HCT116 (cell line): ENCODE results near the gene CLSTN1. TPM values are rescaled to one million over a fixed set of nuclear protein-coding genes. Genes with fewer than 3 reads are reported as not detected.

Source experiments
- ATAC-seq: fragments of 200-7000 bp; cut with Tn5 transposase; 2 replicates; pipeline ENCODE4 v1.9.1; 2020; ENCODE audit warnings: mild to moderate bottlenecking, moderate library complexity
- BruUV-seq: library from RNA; stranded (reverse); fragments of 400-500 nt; replicated peaks from 2 replicates; lab custom pipeline; 2021; lab: Mats Ljungman, UMichigan
- CTCF ChIA-PET: fragments of 300-600 bp; sonication (Branson Sonifier 250); formaldehyde crosslinking; loops from one replicate; lab custom pipeline; 2021; ENCODE audit warnings: antibody characterized with exemption; lab: Charles Lee
- POLR2A ChIA-PET: fragments of 300-600, 350-600 bp; sonication (Branson Sonifier 250); formaldehyde crosslinking; loops from one replicate; lab custom pipeline; 2021; ENCODE audit warnings: antibody characterized with exemption; lab: Charles Lee
- RAD21 ChIA-PET, 2 experiments: fragments of 300-600 bp; sonication (Branson Sonifier 250); formaldehyde crosslinking; loops; one replicate each; lab custom pipeline; 2023; ENCODE audit warnings: low total read pairs in 2 of 2; ENCODE audit not compliant: uncharacterized antibody in 2 of 2, unreplicated experiment in 2 of 2, low non-redundant PET in 1 of 2; lab: Charles Lee
- DNase-seq: peaks from one replicate; pipeline ENCODE4 v3.0.0-alpha.2; 2010; ENCODE audit warnings: low read depth, low spot score
- H2AFZ ChIP-seq: fragments of 200-600 bp; shearing (Covaris generic), sonication (generic); 2 replicates; pipeline ENCODE4 v1.6.1; 2017; ENCODE audit warnings: low read depth, mixed run types, mixed read lengths, antibody characterized with exemption, low read length; ENCODE audit not compliant: poor library complexity, severe bottlenecking
- H3K27ac ChIP-seq: 2 replicates; pipeline ENCODE4 v1.5.1; 2012; ENCODE audit warnings: low read depth, low read length
- H3K27me3 ChIP-seq: fragments of 200-600 bp; sonication (generic); 2 replicates; pipeline ENCODE4 v1.6.1; 2016; ENCODE audit warnings: mixed run types, low read length, mixed read lengths; ENCODE audit not compliant: insufficient read depth
- H3K36me3 ChIP-seq, 2 experiments: fragments of 200-500 bp in 1 of 2; fragments of 200-600 bp in 1 of 2; sonication (Bioruptor generic) in 1 of 2; sonication (generic) in 1 of 2; 2 replicates each; pipeline versions ENCODE4 v1.5.1 to v1.6.1; 2014 to 2016; ENCODE audit warnings: low read length in 2 of 2, inconsistent platforms in 1 of 2, mixed read lengths in 1 of 2, mixed run types in 1 of 2; ENCODE audit not compliant: insufficient read depth in 2 of 2, control insufficient read depth in 1 of 2
- H3K4me1 ChIP-seq, 2 experiments: fragments of 200-600 bp in 1 of 2; sonication (generic) in 1 of 2; 2 replicates each; pipeline versions ENCODE4 v1.5.1 to v1.6.1; 2012 to 2017; ENCODE audit warnings: low read length in 2 of 2, inconsistent platforms in 1 of 2, mild to moderate bottlenecking in 1 of 2, mixed read lengths in 1 of 2, mixed run types in 1 of 2, moderate library complexity in 1 of 2; ENCODE audit not compliant: insufficient read depth in 2 of 2, control insufficient read depth in 1 of 2
- H3K4me2 ChIP-seq: fragments of 200-600 bp; sonication (generic); 2 replicates; pipeline ENCODE4 v1.6.1; 2017; ENCODE audit warnings: mixed run types, low read length, mixed read lengths
- H3K4me3 ChIP-seq, 2 experiments: fragments of 200-600 bp in 1 of 2; sonication (generic) in 1 of 2; replicated peaks in 1 of 2; 2 replicates each; pipeline ENCODE4 v1.5.1; 2011 to 2016; ENCODE audit warnings: low read length in 2 of 2, control low read depth in 1 of 2, low read depth in 1 of 2, mild to moderate bottlenecking in 1 of 2, mixed read lengths in 1 of 2, mixed run types in 1 of 2
- H3K79me2 ChIP-seq: fragments of 200-600 bp; sonication (generic); 2 replicates; pipeline ENCODE4 v1.6.1; 2017; ENCODE audit warnings: mild to moderate bottlenecking, mixed run types, low read length, moderate library complexity, mixed read lengths; ENCODE audit not compliant: insufficient read depth
- H3K9ac ChIP-seq: fragments of 200-600 bp; sonication (generic); 2 replicates; pipeline ENCODE4 v1.6.1; 2016; ENCODE audit warnings: low read length, mixed read lengths
- H3K9me2 ChIP-seq: fragments of 200-600 bp; sonication (generic), shearing (Covaris generic); 2 replicates; pipeline ENCODE4 v1.6.1; 2017; ENCODE audit warnings: mixed run types, mild to moderate bottlenecking, moderate library complexity; ENCODE audit not compliant: insufficient read depth
- H3K9me3 ChIP-seq, 2 experiments: fragments of 200-500 bp in 1 of 2; fragments of 200-600 bp in 1 of 2; sonication (Bioruptor generic) in 1 of 2; sonication (generic) in 1 of 2; 2 replicates each; pipeline ENCODE4 v1.6.1; 2014 to 2017; ENCODE audit warnings: low read length in 2 of 2, mixed read lengths in 2 of 2, inconsistent platforms in 1 of 2, low read depth in 1 of 2, mild to moderate bottlenecking in 1 of 2, mixed run types in 1 of 2, moderate library complexity in 1 of 2; ENCODE audit not compliant: control insufficient read depth in 1 of 2, insufficient read depth in 1 of 2
- H4K20me1 ChIP-seq: fragments of 200-600 bp; sonication (generic), shearing (Covaris generic); 2 replicates; pipeline ENCODE4 v1.6.1; 2017; ENCODE audit warnings: mixed run types, mild to moderate bottlenecking, moderate library complexity; ENCODE audit not compliant: insufficient read depth
- EGR1 ChIP-seq: IDR thresholded peaks from 2 replicates; pipeline ENCODE4 v1.6.1; 2012; ENCODE audit warnings: low read depth
- EZH2 ChIP-seq: fragments of 200-600 bp; sonication (generic); IDR thresholded peaks from 2 replicates; pipeline ENCODE4 v1.6.1; 2017; ENCODE audit warnings: antibody characterized with exemption, mixed run types
- EZH2phosphoT487 ChIP-seq: fragments of 200-600 bp; IDR thresholded peaks from 2 replicates; pipeline ENCODE4 v1.6.1; 2018; ENCODE audit warnings: antibody characterized with exemption, borderline replicate concordance
- FOSL1 ChIP-seq: IDR thresholded peaks from 2 replicates; pipeline ENCODE4 v1.6.1; 2012; ENCODE audit warnings: low read depth
- POLR2A ChIP-seq: IDR thresholded peaks from 2 replicates; pipeline ENCODE4 v1.7.0; 2011; ENCODE audit warnings: borderline replicate concordance; ENCODE audit not compliant: insufficient read depth, insufficient read length; ENCODE audit errors: extremely low read depth
- POLR2AphosphoS5 ChIP-seq: IDR thresholded peaks from 2 replicates; pipeline ENCODE4 v1.6.1; 2011; ENCODE audit warnings: mild to moderate bottlenecking, low read depth, low read length, moderate library complexity
- RAD21 ChIP-seq: IDR thresholded peaks from 2 replicates; pipeline ENCODE4 v1.6.1; 2012; ENCODE audit warnings: low read depth, mild to moderate bottlenecking
- SIN3A ChIP-seq: IDR thresholded peaks from 2 replicates; pipeline ENCODE4 v1.6.1; 2012; ENCODE audit warnings: low read depth
- SRF ChIP-seq: IDR thresholded peaks from 2 replicates; pipeline ENCODE4 v1.6.1; 2012; ENCODE audit warnings: low read depth
- YY1 ChIP-seq: IDR thresholded peaks from 2 replicates; pipeline ENCODE4 v1.6.1; 2011; ENCODE audit warnings: low read length, low read depth, moderate library complexity, mild to moderate bottlenecking; ENCODE audit not compliant: insufficient replicate concordance; ENCODE audit errors: extremely low read depth
- ZFX ChIP-seq: fragments of 450-650 bp; IDR thresholded peaks from 2 replicates; pipeline ENCODE4 v1.6.1; 2017
- ZNF274 ChIP-seq: fragments of 200-500 bp; sonication (Bioruptor generic); IDR thresholded peaks from 2 replicates; pipeline ENCODE4 v1.6.1; 2014; ENCODE audit warnings: mild to moderate bottlenecking, low read depth, low read length, inconsistent platforms
- intact Hi-C: fragments of 100-400 bp; cut with micrococcal nuclease; formaldehyde crosslinking; loops from 2 replicates; pipeline ENCODE4 v1.10.0; 2022
- total RNA-seq: library from RNA; stranded (reverse); gene quantifications from one replicate; pipeline ENCODE4 v1.2.1, GENCODE V29; 2021; ENCODE audit not compliant: unreplicated experiment
- TF ChIP-seq, protein P1 (sequence below): IDR thresholded peaks from 2 replicates; pipeline ENCODE4 v1.6.1; 2012
- TF ChIP-seq, protein P2 (sequence below), 3 experiments: fragments of 200-600 bp in 1 of 3; sonication (generic) in 1 of 3; IDR thresholded peaks in 2 of 3; conservative IDR thresholded peaks in 1 of 3; 2 replicates each; pipeline ENCODE4 v1.5.1; 2012 to 2017; ENCODE audit warnings: low read depth in 2 of 3, low read length in 2 of 3, antibody characterized with exemption in 1 of 3, borderline replicate concordance in 1 of 3, control low read depth in 1 of 3, mild to moderate bottlenecking in 1 of 3, mixed read lengths in 1 of 3, mixed run types in 1 of 3, moderate library complexity in 1 of 3; ENCODE audit not compliant: insufficient read depth in 1 of 3

CLSTN1 gene
- total RNA-seq, 1 experiment from 2014 or later, result 113 TPM

DNA sequence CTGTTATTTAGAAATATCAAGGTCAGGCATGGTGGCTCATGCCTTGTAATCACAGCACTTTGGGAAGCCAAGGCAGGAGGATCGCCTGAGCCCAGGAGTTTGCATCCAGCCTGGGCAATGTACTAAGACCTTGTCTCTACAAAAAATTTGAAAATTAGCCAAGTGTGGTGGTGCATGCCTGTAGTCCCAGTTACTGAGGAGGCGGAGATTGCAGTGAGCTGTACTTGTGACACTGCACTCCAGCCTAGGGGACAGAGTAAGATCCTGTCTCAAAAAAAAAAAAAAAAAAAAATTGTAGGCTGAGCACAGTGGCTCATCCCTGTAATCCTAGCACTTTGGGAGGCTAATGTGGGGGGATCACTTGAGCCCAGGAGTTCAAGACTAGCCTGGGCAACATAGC, 127.0 kb downstream of the CLSTN1 start:
- ATAC-seq (no peak), DNase-seq (no peak)
- no peak for TF ChIP-seq ZNF274
- TF ChIP-seq FOSL1, result no peak
- TF ChIP-seq ZFX, result no peak
- TF ChIP-seq POLR2AphosphoS5, result no peak
- no peak for TF ChIP-seq RAD21
- TF ChIP-seq EZH2, result no peak
- no peak for TF ChIP-seq POLR2A
- no peak for TF ChIP-seq EZH2phosphoT487
- TF ChIP-seq YY1, result no peak
- TF ChIP-seq, protein P1, sequence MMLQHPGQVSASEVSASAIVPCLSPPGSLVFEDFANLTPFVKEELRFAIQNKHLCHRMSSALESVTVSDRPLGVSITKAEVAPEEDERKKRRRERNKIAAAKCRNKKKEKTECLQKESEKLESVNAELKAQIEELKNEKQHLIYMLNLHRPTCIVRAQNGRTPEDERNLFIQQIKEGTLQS, result no peak
- TF ChIP-seq SRF, result no peak
- TF ChIP-seq EGR1, result no peak
- TF ChIP-seq, protein P2, sequence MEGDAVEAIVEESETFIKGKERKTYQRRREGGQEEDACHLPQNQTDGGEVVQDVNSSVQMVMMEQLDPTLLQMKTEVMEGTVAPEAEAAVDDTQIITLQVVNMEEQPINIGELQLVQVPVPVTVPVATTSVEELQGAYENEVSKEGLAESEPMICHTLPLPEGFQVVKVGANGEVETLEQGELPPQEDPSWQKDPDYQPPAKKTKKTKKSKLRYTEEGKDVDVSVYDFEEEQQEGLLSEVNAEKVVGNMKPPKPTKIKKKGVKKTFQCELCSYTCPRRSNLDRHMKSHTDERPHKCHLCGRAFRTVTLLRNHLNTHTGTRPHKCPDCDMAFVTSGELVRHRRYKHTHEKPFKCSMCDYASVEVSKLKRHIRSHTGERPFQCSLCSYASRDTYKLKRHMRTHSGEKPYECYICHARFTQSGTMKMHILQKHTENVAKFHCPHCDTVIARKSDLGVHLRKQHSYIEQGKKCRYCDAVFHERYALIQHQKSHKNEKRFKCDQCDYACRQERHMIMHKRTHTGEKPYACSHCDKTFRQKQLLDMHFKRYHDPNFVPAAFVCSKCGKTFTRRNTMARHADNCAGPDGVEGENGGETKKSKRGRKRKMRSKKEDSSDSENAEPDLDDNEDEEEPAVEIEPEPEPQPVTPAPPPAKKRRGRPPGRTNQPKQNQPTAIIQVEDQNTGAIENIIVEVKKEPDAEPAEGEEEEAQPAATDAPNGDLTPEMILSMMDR (IDR thresholded peaks at IDR 0.05 in 2 of 3, conservative IDR thresholded peaks at IDR 0.05 in 1 of 3; ENCODE audit: borderline replicate concordance in 1 of 3, insufficient read depth in 1 of 3, low read depth in 2 of 3, low read length in 2 of 3), result no peak
- TF ChIP-seq SIN3A, result no peak
- intact Hi-C loops, result no loop called here
- no TSS peak for BruUV-seq
- Histone ChIP-seq H3K27ac (no peak overlapping the region), H3K4me3 (no peak overlapping the region), H4K20me1 (no peaks in the 10 kb centered on the region), H3K79me2 (no peaks in the 10 kb centered on the region), H3K4me2 (no peak overlapping the region), H3K9ac (no peak overlapping the region), H2AFZ (no peak overlapping the region), H3K9me2 (no peaks in the 10 kb centered on the region), H3K27me3 (no peaks in the 10 kb centered on the region), H3K36me3 (no peaks in the 10 kb centered on the region), H3K4me1 (peaks cover 15 to 27% of the 10 kb centered on the region in 2 experiments), H3K9me3 (no peaks in the 10 kb centered on the region)
- RAD21 ChIA-PET, result no interaction called here
- POLR2A ChIA-PET, result no interaction called here
- CTCF ChIA-PET, result no interaction called here
